Retinal pigment epithelial cell (primary cell): ENCODE data around the gene USP1.

Experiments used
- DNase-seq: peaks from one replicate; pipeline ENCODE4 v3.0.0-alpha.2; 2010; ENCODE audit warnings: low read depth
- H3K4me3 ChIP-seq: 2 replicates; pipeline ENCODE4 v1.5.1; 2011; ENCODE audit warnings: mild to moderate bottlenecking, low read length, control low read depth, moderate library complexity
- CTCF ChIP-seq: conservative IDR thresholded peaks from 2 replicates; pipeline ENCODE4 v1.5.1; 2011; ENCODE audit warnings: low read depth, low read length, control low read depth, inconsistent platforms

USP1 gene

DNA sequence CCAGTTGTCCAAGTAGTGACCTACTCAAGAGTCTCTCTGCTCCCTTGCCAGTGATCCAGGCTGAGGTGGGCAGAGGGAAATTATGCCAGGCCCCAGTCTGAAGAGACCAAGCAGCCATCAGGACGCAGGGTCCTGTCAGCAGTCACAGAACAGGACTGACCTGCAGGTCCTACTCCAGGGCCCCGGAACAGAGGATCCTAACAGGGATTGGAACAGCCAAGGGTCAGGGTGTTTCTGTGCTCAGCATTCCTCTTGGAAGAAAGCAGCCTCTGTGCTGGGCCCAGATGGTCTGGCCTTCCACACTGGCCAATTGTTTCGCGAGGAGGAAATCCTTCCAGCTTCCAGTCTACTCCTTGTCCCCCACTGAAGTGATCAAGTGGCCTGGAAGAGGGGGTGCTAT lies 41.6 kb upstream of the USP1 start:
- DNase-seq = no peak
- no peak overlapping the region for H3K4me3 ChIP-seq
- no peak for TF ChIP-seq CTCF

- no peak for TF ChIP-seq CTCF
- DNase-seq = no peak
- no peak overlapping the region for H3K4me3 ChIP-seq
These were observed 40.0 kb upstream of the USP1 start for GRCh38 chr1:62396871-62397270.

GRCh38 chr1:62397301-62397700 lies 39.5 kb upstream of the USP1 start:
- no peak for DNase-seq
- TF ChIP-seq CTCF = no peak
- H3K4me3 ChIP-seq = no peak overlapping the region

DNA sequence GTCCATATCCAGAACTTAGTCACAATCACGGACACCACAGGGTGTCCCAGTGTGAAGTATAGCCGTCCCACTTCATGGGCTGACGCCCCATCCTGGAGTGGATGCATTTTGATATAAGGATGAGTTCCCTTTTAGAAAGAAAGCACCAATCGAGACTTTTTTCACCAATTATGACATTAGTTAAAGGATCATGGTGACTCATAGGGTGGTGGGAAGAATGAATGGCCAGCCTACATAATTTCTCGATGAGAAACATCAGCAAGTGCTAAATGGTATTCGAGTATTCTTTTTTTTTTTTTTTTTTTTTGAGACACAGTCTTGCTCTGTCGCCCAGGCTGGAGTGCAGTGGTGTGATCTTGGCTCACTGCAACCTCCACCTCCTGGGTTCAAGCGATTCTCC lies 38.5 kb upstream of the USP1 start:
- no peak for TF ChIP-seq CTCF
- H3K4me3 ChIP-seq = no peak overlapping the region
- no peak for DNase-seq

DNA sequence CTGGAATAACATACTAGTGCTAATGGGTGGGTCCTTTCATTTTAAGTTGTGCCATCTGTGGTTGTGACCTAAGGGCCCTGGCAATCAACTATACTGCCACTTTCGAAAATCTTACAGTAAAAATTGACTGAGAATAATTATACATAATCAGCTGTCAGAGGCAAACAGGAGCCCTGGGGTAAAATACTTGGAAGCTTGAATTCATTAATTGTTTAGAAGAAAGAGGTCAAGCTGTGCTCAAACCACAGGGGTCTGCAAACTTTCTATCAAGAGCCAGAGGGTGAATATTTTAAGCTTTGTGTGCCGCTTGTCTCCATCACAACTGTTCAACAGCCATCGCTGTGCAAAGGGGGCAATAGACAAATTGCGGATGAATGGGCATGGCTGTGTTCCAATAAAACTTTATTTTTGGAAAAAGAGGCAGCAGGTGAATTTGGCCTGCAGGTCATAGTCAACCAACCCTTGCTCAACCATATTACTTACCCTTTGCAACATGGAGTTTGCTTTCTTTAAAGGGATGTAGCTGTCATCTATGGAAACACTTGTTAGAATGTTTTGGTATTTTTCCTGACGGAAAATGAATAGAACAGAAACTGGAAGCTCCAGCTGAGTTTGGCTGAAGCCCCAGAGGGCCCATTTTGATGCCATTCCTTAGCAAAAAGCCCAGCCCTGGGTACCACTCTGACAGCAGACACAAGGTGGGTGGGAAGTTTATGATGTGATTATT lies 35.7 kb upstream of the USP1 start:
- H3K4me3 ChIP-seq = no peak overlapping the region
- DNase-seq = no peak
- TF ChIP-seq CTCF = no peak

- DNase-seq = no peak
- no peak overlapping the region for H3K4me3 ChIP-seq
- TF ChIP-seq CTCF = no peak
These were observed 31.6 kb upstream of the USP1 start for GRCh38 chr1:62405247-62405646.

GRCh38 chr1:62406576-62406975 lies 30.3 kb upstream of the USP1 start:
- TF ChIP-seq CTCF = no peak
- no peak overlapping the region for H3K4me3 ChIP-seq
- no peak for DNase-seq
